Measurements from ENCODE around the gene ENAH.
"Not testable (repeated sequence)": the region's sequence is repeated elsewhere in the genome, so short reads cannot be mapped to it uniquely, and the experiment has no call there.

ENAH gene

DNA sequence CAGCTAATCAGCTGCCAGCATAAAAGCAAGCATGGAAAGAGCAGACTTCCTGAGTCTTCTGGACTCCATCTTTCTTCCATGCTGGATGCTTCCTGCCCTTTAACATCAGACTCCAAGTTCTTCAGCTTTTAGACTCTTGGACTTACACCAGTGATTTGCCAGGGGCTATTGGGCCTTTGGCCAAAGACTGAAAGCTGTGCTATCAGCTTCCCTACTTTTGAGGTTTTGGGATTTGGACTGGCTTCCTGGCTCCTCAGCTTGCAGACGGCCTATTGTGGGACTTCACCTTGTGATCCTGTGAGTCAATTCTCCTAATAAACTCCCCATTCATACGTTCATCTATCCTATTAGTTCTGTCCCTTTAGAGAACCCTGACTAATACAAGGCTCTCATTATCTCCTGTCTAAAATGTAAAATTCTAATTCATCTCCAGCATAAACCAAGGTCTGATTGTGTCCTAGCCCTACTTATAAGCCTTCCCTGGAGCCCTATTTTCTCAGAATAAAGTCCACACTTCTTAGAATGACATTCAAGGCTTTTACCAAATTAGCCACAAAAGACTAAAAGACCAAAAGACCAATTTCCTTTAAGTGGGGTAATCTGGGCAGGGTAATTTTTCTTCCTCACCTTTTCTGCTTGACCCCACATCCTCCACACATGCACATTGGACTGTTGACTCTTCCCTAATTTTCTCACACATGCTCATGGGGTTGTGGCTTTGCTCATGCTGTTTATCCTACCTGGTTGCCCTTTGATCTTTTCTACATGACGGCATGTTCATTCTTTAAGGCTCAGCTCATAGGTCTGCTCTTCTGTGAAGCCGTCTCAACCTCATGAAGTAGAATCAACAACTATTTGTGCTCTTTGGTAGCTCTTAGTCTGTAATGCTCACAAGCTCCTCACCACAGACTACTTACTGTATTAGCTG lies 18.1 kb upstream of the ENAH start:
- Histone ChIP-seq H3K4me1 (ENCODE audit: control insufficient read depth in 1 of 2, insufficient read depth in 2 of 2, low read length in 2 of 2) (no peaks in the 10 kb centered on the region), H3K27ac (ENCODE audit: low read length) (no peak overlapping the region), H3K9me3 (ENCODE audit: control insufficient read depth in 1 of 2, low read length in 2 of 2) (no peaks in the 10 kb centered on the region), H3K27me3 (ENCODE audit: low read depth, low read length) (no peaks in the 10 kb centered on the region), H3K4me3 (ENCODE audit: low read depth in 1 of 2, low read length in 2 of 2) (no peak overlapping the region), H3K36me3 (ENCODE audit: control insufficient read depth in 1 of 2, insufficient read depth in 2 of 2, low read length in 2 of 2) (no peaks in the 10 kb centered on the region)

DNA sequence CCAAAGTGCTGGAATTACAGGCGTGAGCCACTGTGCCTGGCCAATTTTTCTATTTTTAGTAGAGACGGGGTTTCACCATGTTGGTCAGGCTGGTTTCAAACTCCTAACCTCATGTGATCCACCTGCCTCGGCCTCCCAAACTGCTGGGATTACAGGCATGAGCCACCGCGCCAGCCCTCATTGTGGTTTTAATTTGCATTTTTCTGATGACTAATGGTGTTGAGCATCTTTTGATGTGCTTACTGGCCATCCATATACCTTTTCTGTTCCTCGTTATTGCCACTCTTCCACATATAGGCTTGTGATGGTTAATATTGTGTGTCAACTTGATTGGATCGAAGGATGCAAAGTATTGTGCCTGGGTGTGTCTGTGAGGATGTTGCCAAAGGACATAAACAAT lies 17.4 kb upstream of the ENAH start:
- H3K9me3 ChIP-seq (ENCODE audit: control insufficient read depth in 1 of 2, low read length in 2 of 2), result no peaks in the 10 kb centered on the region
- no peak overlapping the region for H3K4me3 ChIP-seq (ENCODE audit: low read depth in 1 of 2, low read length in 2 of 2)
- H3K36me3 ChIP-seq (ENCODE audit: control insufficient read depth in 1 of 2, insufficient read depth in 2 of 2, low read length in 2 of 2), result no peaks in the 10 kb centered on the region
- H3K4me1 ChIP-seq (ENCODE audit: control insufficient read depth in 1 of 2, insufficient read depth in 2 of 2, low read length in 2 of 2), result no peaks in the 10 kb centered on the region
- no peak overlapping the region for H3K27ac ChIP-seq (ENCODE audit: low read length)
- no peaks in the 10 kb centered on the region for H3K27me3 ChIP-seq (ENCODE audit: low read depth, low read length)

DNA sequence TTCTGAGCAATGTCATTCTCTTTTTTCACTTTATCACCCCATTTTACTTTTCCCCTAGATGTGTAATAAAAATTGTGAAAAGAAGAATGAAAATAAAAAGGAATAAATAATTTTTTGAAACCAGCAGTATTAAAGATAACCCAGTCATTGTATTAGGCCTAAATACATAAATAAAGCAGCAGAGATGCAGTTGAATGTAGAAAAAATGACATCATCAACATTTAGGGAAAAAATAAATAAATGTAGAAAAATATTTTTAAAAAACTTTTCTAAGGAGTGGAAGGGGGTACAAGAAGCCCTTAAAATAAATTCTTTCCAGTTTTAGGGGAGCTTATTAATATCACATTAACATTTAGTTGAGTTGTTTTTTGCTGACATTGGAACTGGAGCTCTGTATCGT lies 15.3 kb upstream of the ENAH start:
- H3K4me3 ChIP-seq (ENCODE audit: low read depth in 1 of 2, low read length in 2 of 2), result no peak overlapping the region

DNA sequence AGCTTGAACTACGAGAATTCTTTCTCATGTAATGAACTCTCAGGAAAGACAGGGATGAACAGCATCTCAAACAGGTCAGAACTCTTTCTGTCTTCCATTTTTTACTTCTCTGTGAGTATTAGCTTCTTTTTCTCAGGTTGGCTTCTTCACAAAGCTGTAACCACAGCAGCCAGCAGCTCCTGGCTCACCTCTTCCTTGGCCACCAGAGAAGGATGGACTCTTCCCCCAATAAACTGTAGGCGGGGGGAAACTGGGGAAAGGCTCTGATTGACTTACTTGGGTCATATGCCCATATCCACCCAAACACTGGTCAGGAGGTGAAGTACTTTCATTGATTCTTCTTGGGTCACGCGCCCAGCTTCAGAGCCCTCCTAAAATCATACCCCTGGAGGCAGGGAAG lies 14.4 kb upstream of the ENAH start:
- Histone ChIP-seq H3K9me3 (ENCODE audit: control insufficient read depth in 1 of 2, low read length in 2 of 2) (no peaks in the 10 kb centered on the region), H3K27me3 (ENCODE audit: low read depth, low read length) (no peaks in the 10 kb centered on the region), H3K4me3 (ENCODE audit: low read depth in 1 of 2, low read length in 2 of 2) (no peak overlapping the region), H3K36me3 (ENCODE audit: control insufficient read depth in 1 of 2, insufficient read depth in 2 of 2, low read length in 2 of 2) (no peaks in the 10 kb centered on the region), H3K27ac (ENCODE audit: low read length) (no peak overlapping the region), H3K4me1 (ENCODE audit: control insufficient read depth in 1 of 2, insufficient read depth in 2 of 2, low read length in 2 of 2) (no peaks in the 10 kb centered on the region)

More for the DNA sequence above, 15.3 kb upstream of the ENAH start:
- H3K9me3 ChIP-seq (ENCODE audit: control insufficient read depth in 1 of 2, low read length in 2 of 2), result no peaks in the 10 kb centered on the region
- no peaks in the 10 kb centered on the region for H3K4me1 ChIP-seq (ENCODE audit: control insufficient read depth in 1 of 2, insufficient read depth in 2 of 2, low read length in 2 of 2)
- H3K27me3 ChIP-seq (ENCODE audit: low read depth, low read length), result no peaks in the 10 kb centered on the region
- no peaks in the 10 kb centered on the region for H3K36me3 ChIP-seq (ENCODE audit: control insufficient read depth in 1 of 2, insufficient read depth in 2 of 2, low read length in 2 of 2)
- no peak overlapping the region for H3K27ac ChIP-seq (ENCODE audit: low read length)

DNA sequence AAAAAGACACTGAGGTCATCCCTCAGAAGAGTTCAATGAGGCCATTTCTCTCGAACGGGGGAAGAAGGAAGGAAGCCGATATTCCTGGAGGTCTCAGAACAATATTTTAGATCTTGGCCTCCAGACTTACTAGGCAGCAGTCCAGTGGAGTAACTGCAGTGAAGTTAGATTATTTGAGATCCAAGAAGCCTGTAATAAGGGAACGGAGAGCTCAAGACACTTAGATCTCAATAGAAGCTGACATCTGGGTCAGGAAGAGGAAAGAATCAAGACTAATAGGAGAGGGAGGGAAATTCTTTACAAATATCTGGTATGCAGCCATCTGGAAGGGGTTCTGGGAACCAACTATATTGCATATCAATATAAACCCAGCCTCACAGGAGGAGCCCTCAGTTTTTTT lies 13.6 kb upstream of the ENAH start:
- Histone ChIP-seq H3K9me3 (ENCODE audit: control insufficient read depth in 1 of 2, low read length in 2 of 2) (no peaks in the 10 kb centered on the region), H3K4me1 (ENCODE audit: control insufficient read depth in 1 of 2, insufficient read depth in 2 of 2, low read length in 2 of 2) (no peaks in the 10 kb centered on the region), H3K27me3 (ENCODE audit: low read depth, low read length) (no peaks in the 10 kb centered on the region), H3K36me3 (ENCODE audit: control insufficient read depth in 1 of 2, insufficient read depth in 2 of 2, low read length in 2 of 2) (no peaks in the 10 kb centered on the region), H3K27ac (ENCODE audit: low read length) (no peak overlapping the region), H3K4me3 (ENCODE audit: low read depth in 1 of 2, low read length in 2 of 2) (no peak overlapping the region)

DNA sequence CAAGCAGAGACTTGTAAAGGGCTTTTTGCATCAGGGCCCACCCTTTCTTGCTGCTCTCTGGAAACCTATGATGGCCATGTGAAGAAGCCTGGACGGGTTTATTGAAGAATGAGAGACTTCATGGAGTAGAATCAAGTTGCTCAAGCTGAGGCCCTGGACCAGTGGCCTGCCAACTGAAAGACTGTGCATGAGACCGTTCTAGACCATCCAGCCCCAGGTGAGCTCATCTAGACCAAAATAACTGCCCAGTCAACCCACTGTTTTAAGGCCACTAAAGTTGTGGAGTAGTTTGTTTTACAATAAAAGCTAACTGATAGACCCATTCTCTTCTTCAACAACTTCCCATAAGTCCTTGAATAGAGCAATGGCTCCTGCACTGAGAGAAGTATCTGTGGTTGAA lies 11.8 kb upstream of the ENAH start:
- H3K4me3 ChIP-seq (ENCODE audit: low read depth in 1 of 2, low read length in 2 of 2), result no peak overlapping the region

DNA sequence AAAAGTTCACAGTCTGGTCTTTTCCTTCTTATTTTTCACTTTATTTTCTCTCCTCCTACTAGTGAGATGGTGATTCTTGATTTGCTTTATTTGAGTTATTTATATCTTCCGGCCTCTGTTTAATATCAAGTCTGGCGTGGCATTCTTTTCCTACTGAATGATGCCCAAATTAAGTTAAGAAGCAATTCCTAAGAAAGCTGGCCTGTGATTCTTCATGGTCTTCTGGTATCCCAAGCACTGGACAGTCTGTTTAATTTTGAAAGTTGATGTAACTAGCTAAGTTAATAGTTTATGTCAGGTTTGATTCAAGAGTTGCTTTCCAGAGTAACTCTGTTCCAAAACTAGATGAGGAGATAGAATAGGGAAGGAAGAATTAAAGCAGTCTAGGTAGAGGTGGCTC lies 9.2 kb upstream of the ENAH start:
- Histone ChIP-seq H3K27me3 (ENCODE audit: low read depth, low read length) (no peaks in the 10 kb centered on the region), H3K4me3 (ENCODE audit: low read depth in 1 of 2, low read length in 2 of 2) (no peak overlapping the region), H3K4me1 (ENCODE audit: control insufficient read depth in 1 of 2, insufficient read depth in 2 of 2, low read length in 2 of 2) (no peaks in the 10 kb centered on the region), H3K36me3 (ENCODE audit: control insufficient read depth in 1 of 2, insufficient read depth in 2 of 2, low read length in 2 of 2) (no peaks in the 10 kb centered on the region), H3K9me3 (ENCODE audit: control insufficient read depth in 1 of 2, low read length in 2 of 2) (no peaks in the 10 kb centered on the region), H3K27ac (ENCODE audit: low read length) (peak overlapping the region; percentile 58)

More for the DNA sequence above, 11.8 kb upstream of the ENAH start:
- Histone ChIP-seq H3K27me3 (ENCODE audit: low read depth, low read length) (no peaks in the 10 kb centered on the region), H3K9me3 (ENCODE audit: control insufficient read depth in 1 of 2, low read length in 2 of 2) (no peaks in the 10 kb centered on the region), H3K4me1 (ENCODE audit: control insufficient read depth in 1 of 2, insufficient read depth in 2 of 2, low read length in 2 of 2) (no peaks in the 10 kb centered on the region), H3K27ac (ENCODE audit: low read length) (no peak overlapping the region), H3K36me3 (ENCODE audit: control insufficient read depth in 1 of 2, insufficient read depth in 2 of 2, low read length in 2 of 2) (no peaks in the 10 kb centered on the region)

DNA sequence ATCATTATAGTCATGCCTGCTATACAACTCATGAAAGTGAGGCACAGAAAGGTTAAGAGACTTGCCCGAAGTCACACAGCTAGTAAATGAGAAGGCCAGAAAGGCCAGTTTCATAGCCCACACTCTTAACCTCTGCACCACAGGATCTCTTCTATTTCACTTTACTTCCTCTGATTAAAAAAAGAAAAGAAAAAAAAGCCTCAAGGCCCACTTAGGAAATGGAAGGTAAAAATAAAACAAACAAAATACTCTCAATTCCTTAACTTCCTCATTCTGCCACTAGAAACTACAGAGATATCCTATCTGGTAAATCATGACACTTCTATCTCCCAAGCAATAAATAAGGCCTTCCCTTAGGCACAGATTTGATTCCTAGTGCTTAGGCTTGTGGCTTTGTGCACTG lies 7.6 kb upstream of the ENAH start:
- Histone ChIP-seq H3K36me3 (ENCODE audit: control insufficient read depth in 1 of 2, insufficient read depth in 2 of 2, low read length in 2 of 2) (no peaks in the 10 kb centered on the region), H3K4me1 (ENCODE audit: control insufficient read depth in 1 of 2, insufficient read depth in 2 of 2, low read length in 2 of 2) (peaks cover 0 to 3% of the 10 kb centered on the region in 2 donors), H3K9me3 (ENCODE audit: control insufficient read depth in 1 of 2, low read length in 2 of 2) (no peaks in the 10 kb centered on the region), H3K27me3 (ENCODE audit: low read depth, low read length) (no peaks in the 10 kb centered on the region), H3K27ac (ENCODE audit: low read length) (peak overlapping the region; percentile 85), H3K4me3 (ENCODE audit: low read depth in 1 of 2, low read length in 2 of 2) (no peak overlapping the region)

DNA sequence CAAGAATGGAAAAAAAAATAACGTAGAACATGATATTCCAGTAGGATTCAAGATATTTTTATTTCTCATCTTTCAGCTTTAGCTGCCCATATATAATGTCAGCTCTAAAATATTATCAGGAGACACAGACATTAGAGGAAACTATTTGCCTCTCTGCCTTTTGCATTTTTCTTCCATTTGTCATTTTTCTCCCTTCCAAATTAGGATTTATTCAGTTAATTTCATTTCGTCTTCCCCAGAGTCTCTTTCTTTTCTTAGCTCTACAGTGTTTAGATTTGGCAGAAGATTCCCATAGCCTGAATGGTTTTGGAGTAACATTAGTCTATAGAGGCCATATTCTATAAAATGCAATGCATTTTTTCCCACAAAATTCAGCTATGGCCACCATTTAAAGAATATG lies 5.1 kb upstream of the ENAH start:
- peaks cover 3 to 5% of the 10 kb centered on the region in 2 donors for H3K4me1 ChIP-seq (ENCODE audit: control insufficient read depth in 1 of 2, insufficient read depth in 2 of 2, low read length in 2 of 2)
- no peaks in the 10 kb centered on the region for H3K9me3 ChIP-seq (ENCODE audit: control insufficient read depth in 1 of 2, low read length in 2 of 2)
- H3K27ac ChIP-seq (ENCODE audit: low read length), result peak overlapping the region; percentile 86
- peak overlapping the region in 1 of 2 donors; percentile 19 for H3K4me3 ChIP-seq (ENCODE audit: low read depth in 1 of 2, low read length in 2 of 2)
- H3K36me3 ChIP-seq (ENCODE audit: control insufficient read depth in 1 of 2, insufficient read depth in 2 of 2, low read length in 2 of 2), result peaks cover 0 to 12% of the 10 kb centered on the region in 2 donors
- H3K27me3 ChIP-seq (ENCODE audit: low read depth, low read length), result no peaks in the 10 kb centered on the region

DNA sequence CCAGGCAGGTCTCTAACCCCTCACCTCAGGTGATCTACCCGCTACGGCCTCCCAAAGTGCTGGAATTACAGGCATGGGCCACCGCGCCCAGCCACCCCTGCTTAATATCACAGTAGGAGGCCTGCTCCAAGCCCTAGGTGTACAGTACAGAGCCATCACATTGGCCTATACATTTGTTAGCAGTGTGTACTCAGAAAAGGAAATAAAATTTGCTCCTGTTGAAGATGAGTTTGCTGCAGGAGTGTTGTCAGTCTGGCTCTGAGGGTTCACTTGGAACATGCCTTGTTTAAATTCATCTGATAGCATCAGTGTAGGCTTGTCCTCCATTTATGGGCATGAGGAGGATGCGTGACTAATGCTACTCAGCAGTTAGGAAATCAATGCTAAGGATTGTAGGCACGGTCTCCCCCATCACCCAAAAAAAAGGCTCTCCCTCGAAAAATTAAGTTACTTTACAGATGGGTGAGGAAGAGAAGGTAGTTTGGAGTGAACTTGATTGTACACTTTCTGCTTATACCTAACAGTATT lies 4.6 kb upstream of the ENAH start:
- H3K9me3 ChIP-seq (ENCODE audit: control insufficient read depth in 1 of 2, low read length in 2 of 2), result no peaks in the 10 kb centered on the region
- no peaks in the 10 kb centered on the region for H3K27me3 ChIP-seq (ENCODE audit: low read depth, low read length)
- peak overlapping the region in 1 of 2 donors; percentile 3 for H3K4me3 ChIP-seq (ENCODE audit: low read depth in 1 of 2, low read length in 2 of 2)
- H3K36me3 ChIP-seq (ENCODE audit: control insufficient read depth in 1 of 2, insufficient read depth in 2 of 2, low read length in 2 of 2), result peaks cover 0 to 12% of the 10 kb centered on the region in 2 donors
- peaks cover 3 to 5% of the 10 kb centered on the region in 2 donors for H3K4me1 ChIP-seq (ENCODE audit: control insufficient read depth in 1 of 2, insufficient read depth in 2 of 2, low read length in 2 of 2)
- H3K27ac ChIP-seq (ENCODE audit: low read length), result peak overlapping the region; percentile 86

DNA sequence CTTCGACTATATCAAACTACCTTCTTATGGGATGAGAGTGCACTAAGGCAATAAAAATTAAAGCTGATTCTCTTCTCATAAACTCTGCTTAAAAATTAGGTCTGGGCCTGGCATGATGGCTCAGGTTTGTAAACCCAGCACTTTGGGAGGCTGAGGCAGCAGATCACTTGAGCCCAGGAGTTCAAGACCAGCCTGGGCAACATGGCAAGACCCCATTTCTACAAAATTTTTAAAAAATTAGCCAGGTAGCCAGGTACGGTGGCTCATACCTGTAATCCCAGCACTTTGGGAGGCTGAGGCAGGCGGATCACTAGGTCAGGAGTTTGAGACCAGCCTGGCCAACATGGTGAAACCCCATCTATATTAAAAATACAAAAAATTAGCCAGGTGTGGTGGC lies 3.3 kb upstream of the ENAH start:
- Histone ChIP-seq H3K27ac (ENCODE audit: low read length) (peak overlapping the region; percentile 92), H3K36me3 (ENCODE audit: control insufficient read depth in 1 of 2, insufficient read depth in 2 of 2, low read length in 2 of 2) (peaks cover 0 to 24% of the 10 kb centered on the region in 2 donors)
- not testable (repeated sequence) for H3K9me3 ChIP-seq (ENCODE audit: control insufficient read depth in 1 of 2, low read length in 2 of 2); H3K27me3 ChIP-seq (ENCODE audit: low read depth, low read length); H3K4me3 ChIP-seq (ENCODE audit: low read depth in 1 of 2, low read length in 2 of 2); H3K4me1 ChIP-seq (ENCODE audit: control insufficient read depth in 1 of 2, insufficient read depth in 2 of 2, low read length in 2 of 2)
